HCT116 (cell line): ENCODE results near the gene TBX3. TPM values are rescaled to one million over a fixed set of nuclear protein-coding genes. Genes with fewer than 3 reads are reported as not detected.

Experiments
- ATAC-seq: fragments of 200-7000 bp; cut with Tn5 transposase; 2 replicates; pipeline ENCODE4 v1.9.1; 2020; ENCODE audit warnings: mild to moderate bottlenecking, moderate library complexity
- BruUV-seq: library from RNA; stranded (reverse); fragments of 400-500 nt; replicated peaks from 2 replicates; lab custom pipeline; 2021; lab: Mats Ljungman, UMichigan
- CTCF ChIA-PET: fragments of 300-600 bp; sonication (Branson Sonifier 250); formaldehyde crosslinking; loops from one replicate; lab custom pipeline; 2021; ENCODE audit warnings: antibody characterized with exemption; lab: Charles Lee
- POLR2A ChIA-PET: fragments of 300-600, 350-600 bp; sonication (Branson Sonifier 250); formaldehyde crosslinking; loops from one replicate; lab custom pipeline; 2021; ENCODE audit warnings: antibody characterized with exemption; lab: Charles Lee
- RAD21 ChIA-PET, 2 experiments: fragments of 300-600 bp; sonication (Branson Sonifier 250); formaldehyde crosslinking; loops; one replicate each; lab custom pipeline; 2023; ENCODE audit warnings: low total read pairs in 2 of 2; ENCODE audit not compliant: uncharacterized antibody in 2 of 2, unreplicated experiment in 2 of 2, low non-redundant PET in 1 of 2; lab: Charles Lee
- DNase-seq: peaks from one replicate; pipeline ENCODE4 v3.0.0-alpha.2; 2010; ENCODE audit warnings: low read depth, low spot score
- H2AFZ ChIP-seq: fragments of 200-600 bp; shearing (Covaris generic), sonication (generic); 2 replicates; pipeline ENCODE4 v1.6.1; 2017; ENCODE audit warnings: low read depth, mixed run types, mixed read lengths, antibody characterized with exemption, low read length; ENCODE audit not compliant: poor library complexity, severe bottlenecking
- H3K27ac ChIP-seq: 2 replicates; pipeline ENCODE4 v1.5.1; 2012; ENCODE audit warnings: low read depth, low read length
- H3K27me3 ChIP-seq: fragments of 200-600 bp; sonication (generic); 2 replicates; pipeline ENCODE4 v1.6.1; 2016; ENCODE audit warnings: mixed run types, low read length, mixed read lengths; ENCODE audit not compliant: insufficient read depth
- H3K36me3 ChIP-seq, 2 experiments: fragments of 200-500 bp in 1 of 2; fragments of 200-600 bp in 1 of 2; sonication (Bioruptor generic) in 1 of 2; sonication (generic) in 1 of 2; 2 replicates each; pipeline versions ENCODE4 v1.5.1 to v1.6.1; 2014 to 2016; ENCODE audit warnings: low read length in 2 of 2, inconsistent platforms in 1 of 2, mixed read lengths in 1 of 2, mixed run types in 1 of 2; ENCODE audit not compliant: insufficient read depth in 2 of 2, control insufficient read depth in 1 of 2
- H3K4me1 ChIP-seq, 2 experiments: fragments of 200-600 bp in 1 of 2; sonication (generic) in 1 of 2; 2 replicates each; pipeline versions ENCODE4 v1.5.1 to v1.6.1; 2012 to 2017; ENCODE audit warnings: low read length in 2 of 2, inconsistent platforms in 1 of 2, mild to moderate bottlenecking in 1 of 2, mixed read lengths in 1 of 2, mixed run types in 1 of 2, moderate library complexity in 1 of 2; ENCODE audit not compliant: insufficient read depth in 2 of 2, control insufficient read depth in 1 of 2
- H3K4me2 ChIP-seq: fragments of 200-600 bp; sonication (generic); 2 replicates; pipeline ENCODE4 v1.6.1; 2017; ENCODE audit warnings: mixed run types, low read length, mixed read lengths
- H3K4me3 ChIP-seq, 2 experiments: fragments of 200-600 bp in 1 of 2; sonication (generic) in 1 of 2; replicated peaks in 1 of 2; 2 replicates each; pipeline ENCODE4 v1.5.1; 2011 to 2016; ENCODE audit warnings: low read length in 2 of 2, control low read depth in 1 of 2, low read depth in 1 of 2, mild to moderate bottlenecking in 1 of 2, mixed read lengths in 1 of 2, mixed run types in 1 of 2
- H3K79me2 ChIP-seq: fragments of 200-600 bp; sonication (generic); 2 replicates; pipeline ENCODE4 v1.6.1; 2017; ENCODE audit warnings: mild to moderate bottlenecking, mixed run types, low read length, moderate library complexity, mixed read lengths; ENCODE audit not compliant: insufficient read depth
- H3K9ac ChIP-seq: fragments of 200-600 bp; sonication (generic); 2 replicates; pipeline ENCODE4 v1.6.1; 2016; ENCODE audit warnings: low read length, mixed read lengths
- H3K9me2 ChIP-seq: fragments of 200-600 bp; sonication (generic), shearing (Covaris generic); 2 replicates; pipeline ENCODE4 v1.6.1; 2017; ENCODE audit warnings: mixed run types, mild to moderate bottlenecking, moderate library complexity; ENCODE audit not compliant: insufficient read depth
- H3K9me3 ChIP-seq, 2 experiments: fragments of 200-500 bp in 1 of 2; fragments of 200-600 bp in 1 of 2; sonication (Bioruptor generic) in 1 of 2; sonication (generic) in 1 of 2; 2 replicates each; pipeline ENCODE4 v1.6.1; 2014 to 2017; ENCODE audit warnings: low read length in 2 of 2, mixed read lengths in 2 of 2, inconsistent platforms in 1 of 2, low read depth in 1 of 2, mild to moderate bottlenecking in 1 of 2, mixed run types in 1 of 2, moderate library complexity in 1 of 2; ENCODE audit not compliant: control insufficient read depth in 1 of 2, insufficient read depth in 1 of 2
- H4K20me1 ChIP-seq: fragments of 200-600 bp; sonication (generic), shearing (Covaris generic); 2 replicates; pipeline ENCODE4 v1.6.1; 2017; ENCODE audit warnings: mixed run types, mild to moderate bottlenecking, moderate library complexity; ENCODE audit not compliant: insufficient read depth
- CTCF ChIP-seq, 3 experiments: fragments of 200-600 bp in 1 of 3; sonication (generic) in 1 of 3; IDR thresholded peaks in 2 of 3; conservative IDR thresholded peaks in 1 of 3; 2 replicates each; pipeline ENCODE4 v1.5.1; 2012 to 2017; ENCODE audit warnings: low read depth in 2 of 3, low read length in 2 of 3, antibody characterized with exemption in 1 of 3, borderline replicate concordance in 1 of 3, control low read depth in 1 of 3, mild to moderate bottlenecking in 1 of 3, mixed read lengths in 1 of 3, mixed run types in 1 of 3, moderate library complexity in 1 of 3; ENCODE audit not compliant: insufficient read depth in 1 of 3
- EZH2 ChIP-seq: fragments of 200-600 bp; sonication (generic); IDR thresholded peaks from 2 replicates; pipeline ENCODE4 v1.6.1; 2017; ENCODE audit warnings: antibody characterized with exemption, mixed run types
- MAX ChIP-seq: IDR thresholded peaks from 2 replicates; pipeline ENCODE4 v1.6.1; 2012
- SIN3A ChIP-seq: IDR thresholded peaks from 2 replicates; pipeline ENCODE4 v1.6.1; 2012; ENCODE audit warnings: low read depth
- TCF7L2 ChIP-seq: IDR thresholded peaks from 2 replicates; pipeline ENCODE4 v1.7.0; 2011; ENCODE audit warnings: borderline replicate concordance, inconsistent platforms; ENCODE audit not compliant: insufficient read depth, insufficient read length; ENCODE audit errors: extremely low read depth
- ZNF274 ChIP-seq: fragments of 200-500 bp; sonication (Bioruptor generic); IDR thresholded peaks from 2 replicates; pipeline ENCODE4 v1.6.1; 2014; ENCODE audit warnings: mild to moderate bottlenecking, low read depth, low read length, inconsistent platforms
- intact Hi-C: fragments of 100-400 bp; cut with micrococcal nuclease; formaldehyde crosslinking; loops from 2 replicates; pipeline ENCODE4 v1.10.0; 2022
- total RNA-seq: library from RNA; stranded (reverse); gene quantifications from one replicate; pipeline ENCODE4 v1.2.1, GENCODE V29; 2021; ENCODE audit not compliant: unreplicated experiment
- TF ChIP-seq, protein P1 (sequence below): IDR thresholded peaks from 2 replicates; pipeline ENCODE4 v1.6.1; 2012; ENCODE audit warnings: low read depth

TBX3 gene
- total RNA-seq, 1 experiment from 2014 or later: 12.8 TPM

DNA sequence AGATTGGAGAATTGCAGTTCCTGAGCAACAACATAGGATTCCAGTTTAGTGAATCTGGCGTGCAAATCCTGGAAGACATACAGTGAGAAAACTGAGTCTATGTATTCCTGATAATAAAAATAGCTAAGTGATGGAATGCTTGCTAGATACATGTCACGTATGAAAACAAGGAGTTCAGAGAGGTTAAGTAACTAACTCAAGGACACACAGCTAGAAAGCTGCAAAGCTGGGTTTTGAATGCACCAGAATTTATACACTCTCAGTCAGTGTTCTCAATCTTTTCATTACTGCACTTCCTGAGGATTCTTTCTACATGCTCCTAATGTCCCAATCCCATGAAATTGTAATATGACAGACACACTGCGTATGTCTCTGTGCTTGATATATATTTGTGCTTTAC, 35.3 kb downstream of the TBX3 start:
- ChIA-PET POLR2A (no interaction called here), CTCF (no interaction called here), RAD21 (no interaction called here)
- no peak for ATAC-seq
- H3K9ac ChIP-seq: no peak overlapping the region
- H3K4me2 ChIP-seq: no peak overlapping the region
- TF ChIP-seq, protein P1, sequence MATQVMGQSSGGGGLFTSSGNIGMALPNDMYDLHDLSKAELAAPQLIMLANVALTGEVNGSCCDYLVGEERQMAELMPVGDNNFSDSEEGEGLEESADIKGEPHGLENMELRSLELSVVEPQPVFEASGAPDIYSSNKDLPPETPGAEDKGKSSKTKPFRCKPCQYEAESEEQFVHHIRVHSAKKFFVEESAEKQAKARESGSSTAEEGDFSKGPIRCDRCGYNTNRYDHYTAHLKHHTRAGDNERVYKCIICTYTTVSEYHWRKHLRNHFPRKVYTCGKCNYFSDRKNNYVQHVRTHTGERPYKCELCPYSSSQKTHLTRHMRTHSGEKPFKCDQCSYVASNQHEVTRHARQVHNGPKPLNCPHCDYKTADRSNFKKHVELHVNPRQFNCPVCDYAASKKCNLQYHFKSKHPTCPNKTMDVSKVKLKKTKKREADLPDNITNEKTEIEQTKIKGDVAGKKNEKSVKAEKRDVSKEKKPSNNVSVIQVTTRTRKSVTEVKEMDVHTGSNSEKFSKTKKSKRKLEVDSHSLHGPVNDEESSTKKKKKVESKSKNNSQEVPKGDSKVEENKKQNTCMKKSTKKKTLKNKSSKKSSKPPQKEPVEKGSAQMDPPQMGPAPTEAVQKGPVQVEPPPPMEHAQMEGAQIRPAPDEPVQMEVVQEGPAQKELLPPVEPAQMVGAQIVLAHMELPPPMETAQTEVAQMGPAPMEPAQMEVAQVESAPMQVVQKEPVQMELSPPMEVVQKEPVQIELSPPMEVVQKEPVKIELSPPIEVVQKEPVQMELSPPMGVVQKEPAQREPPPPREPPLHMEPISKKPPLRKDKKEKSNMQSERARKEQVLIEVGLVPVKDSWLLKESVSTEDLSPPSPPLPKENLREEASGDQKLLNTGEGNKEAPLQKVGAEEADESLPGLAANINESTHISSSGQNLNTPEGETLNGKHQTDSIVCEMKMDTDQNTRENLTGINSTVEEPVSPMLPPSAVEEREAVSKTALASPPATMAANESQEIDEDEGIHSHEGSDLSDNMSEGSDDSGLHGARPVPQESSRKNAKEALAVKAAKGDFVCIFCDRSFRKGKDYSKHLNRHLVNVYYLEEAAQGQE: no peak
- TF ChIP-seq ZNF274: no peak
- no peak for TF ChIP-seq SIN3A
- TF ChIP-seq CTCF (IDR thresholded peaks at IDR 0.05 in 2 of 3, conservative IDR thresholded peaks at IDR 0.05 in 1 of 3; ENCODE audit: borderline replicate concordance in 1 of 3, insufficient read depth in 1 of 3, low read depth in 2 of 3, low read length in 2 of 3): no peak
- TF ChIP-seq TCF7L2: no peak
- no peak for TF ChIP-seq MAX
- no peak for TF ChIP-seq EZH2
- H3K27ac ChIP-seq: no peak overlapping the region
- H3K36me3 ChIP-seq: no peaks in the 10 kb centered on the region
- BruUV-seq: no TSS peak
- no peaks in the 10 kb centered on the region for H3K4me1 ChIP-seq
- intact Hi-C loops: no loop called here
- no peaks in the 10 kb centered on the region for H3K79me2 ChIP-seq
- DNase-seq: no peak
- H3K4me3 ChIP-seq: no peak overlapping the region
- no peaks in the 10 kb centered on the region for H3K9me3 ChIP-seq
- H3K9me2 ChIP-seq: no peaks in the 10 kb centered on the region
- no peak overlapping the region for H2AFZ ChIP-seq
- H4K20me1 ChIP-seq: no peaks in the 10 kb centered on the region
- H3K27me3 ChIP-seq: no peaks in the 10 kb centered on the region
